IPS DF 19.7 (cell line): ENCODE results near the gene CLEC19A.
"Not testable (repeated sequence)": the region's sequence is repeated elsewhere in the genome, so short reads cannot be mapped to it uniquely, and the experiment has no call there.

ENCODE experiments used
- DNase-seq: peaks from one replicate; pipeline ENCODE4 v3.0.0-alpha.2; 2013; ENCODE audit warnings: low read depth, low spot score

CLEC19A gene

GRCh38 chr16:19286827-19287226 is 1.3 kb downstream of the CLEC19A start:
- no peak for DNase-seq

GRCh38 chr16:19287241-19287640 is 1.7 kb downstream of the CLEC19A start:
- no peak for DNase-seq

- DNase-seq, result no peak
Measured at GRCh38 chr16:19288872-19289799, 3.6 kb downstream of the CLEC19A start.

GRCh38 chr16:19289811-19290485 is 4.4 kb downstream of the CLEC19A start:
- no peak for DNase-seq

GRCh38 chr16:19290860-19291259 is 5.3 kb downstream of the CLEC19A start:
- no peak for DNase-seq

- no peak for DNase-seq
Measured at GRCh38 chr16:19291475-19291874, 5.9 kb downstream of the CLEC19A start.

- DNase-seq, result no peak
Measured at GRCh38 chr16:19292186-19292585, 6.7 kb downstream of the CLEC19A start.

GRCh38 chr16:19294156-19294649 is 8.7 kb downstream of the CLEC19A start:
- DNase-seq, result no peak

GRCh38 chr16:19295393-19295792 is 9.9 kb downstream of the CLEC19A start:
- no peak for DNase-seq

GRCh38 chr16:19297454-19297853 is 11.9 kb downstream of the CLEC19A start:
- DNase-seq, result no peak

- no peak for DNase-seq
Measured at GRCh38 chr16:19299565-19299964, 14.0 kb downstream of the CLEC19A start.

GRCh38 chr16:19301931-19302330 is 16.4 kb downstream of the CLEC19A start:
- DNase-seq, result no peak

GRCh38 chr16:19304750-19305149 is 19.2 kb downstream of the CLEC19A start:
- no peak for DNase-seq

GRCh38 chr16:19305443-19305842 is 19.9 kb downstream of the CLEC19A start:
- no peak for DNase-seq

- DNase-seq, result no peak
Measured at GRCh38 chr16:19307587-19308241, 22.2 kb downstream of the CLEC19A start.

- DNase-seq, result no peak
Measured at GRCh38 chr16:19308392-19308791, 22.9 kb downstream of the CLEC19A start.

- no peak for DNase-seq
Measured at GRCh38 chr16:19309178-19309577, 23.6 kb downstream of the CLEC19A start.

GRCh38 chr16:19314718-19315425 is 29.3 kb downstream of the CLEC19A start:
- no peak for DNase-seq

GRCh38 chr16:19315889-19316433 is 30.4 kb downstream of the CLEC19A start:
- no peak for DNase-seq

- DNase-seq, result peak; percentile 57
Measured at GRCh38 chr16:19316846-19317245, 31.3 kb downstream of the CLEC19A start.

- not testable (repeated sequence) for DNase-seq
Measured at GRCh38 chr16:19321186-19321585, 35.7 kb downstream of the CLEC19A start.
